C4-2B (cell line): Measurements from ENCODE around the gene CCDC171.

Experiments
- ZFX ChIP-seq: fragments of 450-650 bp; IDR thresholded peaks from 2 replicates; pipeline ENCODE4 v1.6.1; 2017
- TF ChIP-seq, protein P1 (sequence below): fragments of 450-650 bp; conservative IDR thresholded peaks from 2 replicates; pipeline ENCODE4 v1.5.1; 2017; ENCODE audit warnings: mild to moderate bottlenecking

DNA sequence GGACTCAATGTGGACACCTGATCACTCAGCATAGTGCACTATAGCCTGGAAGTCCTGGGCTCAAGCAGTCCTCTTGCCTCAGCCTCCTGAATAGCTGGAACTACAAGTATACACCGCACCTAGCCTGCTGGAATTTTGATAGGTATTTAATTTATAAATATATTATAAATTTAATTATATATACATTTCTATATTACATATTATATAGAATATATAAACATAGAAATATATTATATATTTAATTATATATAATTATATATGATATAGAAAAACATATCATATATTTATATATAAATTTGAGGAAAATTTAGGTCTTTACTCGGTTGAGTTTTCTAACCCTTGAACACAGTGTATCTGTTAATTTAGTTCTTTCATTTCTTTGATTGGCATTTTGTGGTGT lies 26.9 kb upstream of the CCDC171 start:
- TF ChIP-seq ZFX: no peak
- TF ChIP-seq, protein P1, sequence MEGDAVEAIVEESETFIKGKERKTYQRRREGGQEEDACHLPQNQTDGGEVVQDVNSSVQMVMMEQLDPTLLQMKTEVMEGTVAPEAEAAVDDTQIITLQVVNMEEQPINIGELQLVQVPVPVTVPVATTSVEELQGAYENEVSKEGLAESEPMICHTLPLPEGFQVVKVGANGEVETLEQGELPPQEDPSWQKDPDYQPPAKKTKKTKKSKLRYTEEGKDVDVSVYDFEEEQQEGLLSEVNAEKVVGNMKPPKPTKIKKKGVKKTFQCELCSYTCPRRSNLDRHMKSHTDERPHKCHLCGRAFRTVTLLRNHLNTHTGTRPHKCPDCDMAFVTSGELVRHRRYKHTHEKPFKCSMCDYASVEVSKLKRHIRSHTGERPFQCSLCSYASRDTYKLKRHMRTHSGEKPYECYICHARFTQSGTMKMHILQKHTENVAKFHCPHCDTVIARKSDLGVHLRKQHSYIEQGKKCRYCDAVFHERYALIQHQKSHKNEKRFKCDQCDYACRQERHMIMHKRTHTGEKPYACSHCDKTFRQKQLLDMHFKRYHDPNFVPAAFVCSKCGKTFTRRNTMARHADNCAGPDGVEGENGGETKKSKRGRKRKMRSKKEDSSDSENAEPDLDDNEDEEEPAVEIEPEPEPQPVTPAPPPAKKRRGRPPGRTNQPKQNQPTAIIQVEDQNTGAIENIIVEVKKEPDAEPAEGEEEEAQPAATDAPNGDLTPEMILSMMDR: no peak
